GM23338 (cell line): Measurements from ENCODE around the gene DCUN1D2. TPM values are rescaled to one million over a fixed set of nuclear protein-coding genes. Genes with fewer than 3 reads are reported as not detected.

Experiments
- ATAC-seq: fragments of 200-7000 bp; cut with Tn5 transposase; 3 replicates; pipeline ENCODE4 v1.9.1; 2020
- DNase-seq: peaks from one replicate; pipeline ENCODE4 v3.0.0-alpha.2; 2015; ENCODE audit warnings: low spot score
- H2AFZ ChIP-seq: fragments of 200-600 bp; sonication (generic); 2 replicates; pipeline ENCODE4 v1.8.0; 2016; ENCODE audit warnings: antibody characterized with exemption, mild to moderate bottlenecking, moderate library complexity
- H3F3A ChIP-seq: fragments of 200-600 bp; sonication (generic); replicated peaks from 2 replicates; pipeline ENCODE4 v1.8.0; 2017; ENCODE audit warnings: antibody characterized with exemption, mixed run types, low read depth
- H3K27ac ChIP-seq: fragments of 200-600 bp; sonication (generic); 2 replicates; pipeline ENCODE4 v1.6.1; 2016; ENCODE audit warnings: low read depth
- H3K27me3 ChIP-seq: fragments of 200-600 bp; sonication (generic); 2 replicates; pipeline ENCODE4 v1.8.0; 2016; ENCODE audit warnings: mild to moderate bottlenecking, mixed run types, moderate library complexity; ENCODE audit not compliant: insufficient read depth
- H3K36me3 ChIP-seq: fragments of 200-600 bp; sonication (generic); 2 replicates; pipeline ENCODE4 v1.8.0; 2016; ENCODE audit warnings: mild to moderate bottlenecking; ENCODE audit not compliant: insufficient read depth
- H3K4me1 ChIP-seq: fragments of 200-600 bp; sonication (generic); 2 replicates; pipeline ENCODE4 v1.8.0; 2016; ENCODE audit warnings: mild to moderate bottlenecking, moderate library complexity; ENCODE audit not compliant: insufficient read depth
- H3K4me2 ChIP-seq: fragments of 200-600 bp; sonication (generic); 2 replicates; pipeline ENCODE4 v1.7.1; 2017; ENCODE audit warnings: mixed run types
- H3K4me3 ChIP-seq: fragments of 200-600 bp; sonication (generic); 2 replicates; pipeline ENCODE4 v1.6.1; 2016; ENCODE audit warnings: mixed run types
- H3K79me2 ChIP-seq: fragments of 200-600 bp; sonication (generic); replicated peaks from 2 replicates; pipeline ENCODE4 v1.8.0; 2017; ENCODE audit warnings: mild to moderate bottlenecking; ENCODE audit not compliant: insufficient read depth
- H3K9me2 ChIP-seq: fragments of 200-600 bp; sonication (generic); 2 replicates; pipeline ENCODE4 v1.8.0; 2017; ENCODE audit not compliant: insufficient read depth
- H4K20me1 ChIP-seq: fragments of 200-600 bp; sonication (generic); replicated peaks from 2 replicates; pipeline ENCODE4 v1.8.0; 2017; ENCODE audit warnings: mild to moderate bottlenecking; ENCODE audit not compliant: insufficient read depth
- H3K27ac Mint-ChIP-seq: 2 replicates; pipeline ENCODE4 v1.8.0; 2020; ENCODE audit warnings: inconsistent platforms, mild to moderate bottlenecking, moderate library complexity, mixed read lengths
- H3K27me3 Mint-ChIP-seq: 3 replicates; pipeline ENCODE4 v1.8.0; 2022; ENCODE audit warnings: low read depth, mild to moderate bottlenecking, moderate library complexity, mixed read lengths, inconsistent platforms; ENCODE audit not compliant: insufficient read depth, poor library complexity
- H3K36me3 Mint-ChIP-seq: 3 replicates; pipeline ENCODE4 v1.8.0; 2021; ENCODE audit warnings: low read depth, mild to moderate bottlenecking, inconsistent platforms, moderate library complexity, mixed read lengths
- H3K4me1 Mint-ChIP-seq: 3 replicates; pipeline ENCODE4 v1.8.0; 2020; ENCODE audit warnings: mild to moderate bottlenecking, inconsistent platforms, mixed read lengths
- H3K4me3 Mint-ChIP-seq: 3 replicates; pipeline ENCODE4 v1.8.0; 2021; ENCODE audit warnings: moderate library complexity, mild to moderate bottlenecking, inconsistent platforms, mixed read lengths
- H3K9me3 Mint-ChIP-seq: 3 replicates; pipeline ENCODE4 v1.8.0; 2020; ENCODE audit warnings: moderate library complexity, mild to moderate bottlenecking, inconsistent platforms, mixed read lengths
- CREB1 ChIP-seq: fragments of 250-450 bp; sonication (Bioruptor Pico); IDR thresholded peaks from 2 replicates; pipeline ENCODE4 v1.5.0; 2020; ENCODE audit warnings: low read depth, mild to moderate bottlenecking, moderate library complexity
- EZH2 ChIP-seq: fragments of 200-600 bp; sonication (generic); IDR thresholded peaks from one replicate; pipeline ENCODE4 v1.8.0; 2017; ENCODE audit warnings: antibody characterized with exemption, mild to moderate bottlenecking, low read depth; ENCODE audit not compliant: unreplicated experiment
- EZH2phosphoT487 ChIP-seq: fragments of 200-600 bp; sonication (generic); IDR thresholded peaks from one replicate; pipeline ENCODE4 v1.8.1; 2018; ENCODE audit warnings: antibody characterized with exemption; ENCODE audit not compliant: unreplicated experiment
- JUNB ChIP-seq: IDR thresholded peaks from one replicate; pipeline ENCODE4 v1.6.1; 2016; ENCODE audit warnings: antibody characterized with exemption; ENCODE audit not compliant: unreplicated experiment
- NANOG ChIP-seq: IDR thresholded peaks from 2 replicates; pipeline ENCODE4 v1.6.1; 2016; ENCODE audit warnings: antibody characterized with exemption, borderline replicate concordance
- POLR2AphosphoS5 ChIP-seq: IDR thresholded peaks from 2 replicates; pipeline ENCODE4 v1.6.1; 2016; ENCODE audit warnings: antibody characterized with exemption, low read depth
- STAT1 ChIP-seq: IDR thresholded peaks from one replicate; pipeline ENCODE4 v1.6.1; 2016; ENCODE audit warnings: antibody characterized with exemption; ENCODE audit not compliant: unreplicated experiment
- ZNF114 ChIP-seq: fragments of 250-450 bp; sonication (Bioruptor Pico); IDR thresholded peaks from 2 replicates; pipeline ENCODE4 v1.5.0; 2020; ENCODE audit warnings: mild to moderate bottlenecking, moderate library complexity
- ZNF331 ChIP-seq: fragments of 250-450 bp; sonication (Bioruptor Pico); IDR thresholded peaks from 2 replicates; pipeline ENCODE4 v1.5.0; 2020; ENCODE audit warnings: low read depth, mild to moderate bottlenecking, moderate library complexity
- polyA plus RNA-seq: library from polyadenylated mRNA; unstranded; fragments of >200 nt; fragmentation: Nextera tagmentation; extraction: Ambion mirVana; gene quantifications from 2 replicates; pipeline ENCODE4 v1.2.1, GENCODE V29; 2016
- total RNA-seq: library from RNA; depleted of rRNA; stranded (reverse); fragments of >200 nt; shearing (Covaris generic); gene quantifications from 2 replicates; pipeline ENCODE4 v1.2.3, GENCODE V29; 2014
- TF ChIP-seq, protein P1 (sequence below): IDR thresholded peaks from 2 replicates; pipeline ENCODE4 v1.6.1; 2016; ENCODE audit warnings: antibody characterized with exemption
- TF ChIP-seq, protein P2 (sequence below): IDR thresholded peaks from one replicate; pipeline ENCODE4 v1.6.1; 2018; ENCODE audit warnings: antibody characterized with exemption; ENCODE audit not compliant: unreplicated experiment
- TF ChIP-seq, protein P3 (sequence below): fragments of 250-450 bp; sonication (Bioruptor Pico); IDR thresholded peaks from 2 replicates; pipeline ENCODE4 v1.5.0; 2020; ENCODE audit warnings: mild to moderate bottlenecking, moderate library complexity
- TF ChIP-seq, protein P4 (sequence below), 2 experiments: fragments of 200-600 bp in 1 of 2; sonication (generic) in 1 of 2; conservative IDR thresholded peaks; 2 replicates each; pipeline versions ENCODE4 v1.5.1 to v1.6.1; 2016 to 2017; ENCODE audit warnings: antibody characterized with exemption in 2 of 2, low read depth in 2 of 2, mild to moderate bottlenecking in 2 of 2, moderate library complexity in 1 of 2

DCUN1D2 gene
- total and polyA plus RNA-seq, 2 experiments from 2014 or later: 12.3 to 38.0 TPM

DNA sequence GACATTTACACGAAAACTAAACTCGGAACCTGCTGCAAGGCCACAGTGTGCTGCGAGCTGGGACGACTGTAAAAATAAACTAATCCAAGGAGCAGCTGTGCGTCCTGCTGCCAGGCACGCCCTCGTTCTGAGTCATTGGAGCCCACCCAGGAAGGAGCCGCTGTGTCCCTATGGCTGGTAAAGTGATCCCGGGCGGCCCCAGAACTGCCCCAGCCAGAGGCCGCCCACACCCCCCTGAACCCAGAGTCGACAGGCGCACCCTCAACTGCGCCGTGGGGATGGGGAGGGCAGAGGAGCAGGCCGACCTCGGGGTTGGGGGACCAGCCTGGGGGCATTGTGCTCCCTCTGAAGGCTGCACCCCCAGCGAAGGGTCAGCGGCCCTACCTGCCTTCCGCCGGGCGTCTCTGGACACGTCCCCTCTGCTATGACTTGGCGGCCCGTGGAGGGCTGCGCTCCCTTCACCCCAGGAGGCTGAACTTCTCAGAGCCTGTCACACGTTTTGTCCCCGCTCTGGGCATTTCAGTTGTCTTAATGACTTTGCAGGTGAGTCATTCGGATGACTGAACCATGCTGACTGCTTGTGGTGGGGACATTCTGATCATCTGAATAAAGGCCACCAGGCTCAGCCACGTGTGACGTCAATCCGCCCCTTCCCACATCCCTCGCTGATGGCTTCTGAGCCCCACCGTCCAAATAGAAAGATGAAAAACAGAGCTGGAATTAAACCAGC lies 79.9 kb downstream of the DCUN1D2 start:
- Histone ChIP-seq H3K4me1 (no peaks in the 10 kb centered on the region), H3K9me2 (no peaks in the 10 kb centered on the region), H3K79me2 (no peaks in the 10 kb centered on the region), H3K27me3 (no peaks in the 10 kb centered on the region), H3F3A (no peaks in the 10 kb centered on the region), H2AFZ (no peak overlapping the region), H4K20me1 (no peaks in the 10 kb centered on the region), H3K36me3 (no peaks in the 10 kb centered on the region), H3K4me3 (no peak overlapping the region), H3K27ac (no peak overlapping the region), H3K4me2 (no peak overlapping the region)
- Mint-ChIP-seq H3K27ac (no peak overlapping the region), H3K27me3 (peaks cover 19% of the 10 kb centered on the region), H3K4me3 (no peak overlapping the region), H3K4me1 (no peaks in the 10 kb centered on the region; the same call in 2 of the 3 replicates), H3K9me3 (peaks cover 3% of the 10 kb centered on the region; the same call in 2 of the 3 replicates), H3K36me3 (no peaks in the 10 kb centered on the region)
- DNase-seq (no peak), ATAC-seq (no peak)
- TF ChIP-seq, protein P1, sequence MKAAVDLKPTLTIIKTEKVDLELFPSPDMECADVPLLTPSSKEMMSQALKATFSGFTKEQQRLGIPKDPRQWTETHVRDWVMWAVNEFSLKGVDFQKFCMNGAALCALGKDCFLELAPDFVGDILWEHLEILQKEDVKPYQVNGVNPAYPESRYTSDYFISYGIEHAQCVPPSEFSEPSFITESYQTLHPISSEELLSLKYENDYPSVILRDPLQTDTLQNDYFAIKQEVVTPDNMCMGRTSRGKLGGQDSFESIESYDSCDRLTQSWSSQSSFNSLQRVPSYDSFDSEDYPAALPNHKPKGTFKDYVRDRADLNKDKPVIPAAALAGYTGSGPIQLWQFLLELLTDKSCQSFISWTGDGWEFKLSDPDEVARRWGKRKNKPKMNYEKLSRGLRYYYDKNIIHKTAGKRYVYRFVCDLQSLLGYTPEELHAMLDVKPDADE: no peak
- TF ChIP-seq EZH2phosphoT487 (no peak), NANOG (no peak), ZNF331 (CRISPR knock-in tag) (no peak), STAT1 (no peak), EZH2 (no peak), CREB1 (no peak), JUNB (no peak), ZNF114 (CRISPR knock-in tag) (no peak), POLR2AphosphoS5 (no peak)
- TF ChIP-seq, protein P2, sequence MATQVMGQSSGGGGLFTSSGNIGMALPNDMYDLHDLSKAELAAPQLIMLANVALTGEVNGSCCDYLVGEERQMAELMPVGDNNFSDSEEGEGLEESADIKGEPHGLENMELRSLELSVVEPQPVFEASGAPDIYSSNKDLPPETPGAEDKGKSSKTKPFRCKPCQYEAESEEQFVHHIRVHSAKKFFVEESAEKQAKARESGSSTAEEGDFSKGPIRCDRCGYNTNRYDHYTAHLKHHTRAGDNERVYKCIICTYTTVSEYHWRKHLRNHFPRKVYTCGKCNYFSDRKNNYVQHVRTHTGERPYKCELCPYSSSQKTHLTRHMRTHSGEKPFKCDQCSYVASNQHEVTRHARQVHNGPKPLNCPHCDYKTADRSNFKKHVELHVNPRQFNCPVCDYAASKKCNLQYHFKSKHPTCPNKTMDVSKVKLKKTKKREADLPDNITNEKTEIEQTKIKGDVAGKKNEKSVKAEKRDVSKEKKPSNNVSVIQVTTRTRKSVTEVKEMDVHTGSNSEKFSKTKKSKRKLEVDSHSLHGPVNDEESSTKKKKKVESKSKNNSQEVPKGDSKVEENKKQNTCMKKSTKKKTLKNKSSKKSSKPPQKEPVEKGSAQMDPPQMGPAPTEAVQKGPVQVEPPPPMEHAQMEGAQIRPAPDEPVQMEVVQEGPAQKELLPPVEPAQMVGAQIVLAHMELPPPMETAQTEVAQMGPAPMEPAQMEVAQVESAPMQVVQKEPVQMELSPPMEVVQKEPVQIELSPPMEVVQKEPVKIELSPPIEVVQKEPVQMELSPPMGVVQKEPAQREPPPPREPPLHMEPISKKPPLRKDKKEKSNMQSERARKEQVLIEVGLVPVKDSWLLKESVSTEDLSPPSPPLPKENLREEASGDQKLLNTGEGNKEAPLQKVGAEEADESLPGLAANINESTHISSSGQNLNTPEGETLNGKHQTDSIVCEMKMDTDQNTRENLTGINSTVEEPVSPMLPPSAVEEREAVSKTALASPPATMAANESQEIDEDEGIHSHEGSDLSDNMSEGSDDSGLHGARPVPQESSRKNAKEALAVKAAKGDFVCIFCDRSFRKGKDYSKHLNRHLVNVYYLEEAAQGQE: no peak
- TF ChIP-seq, protein P3, sequence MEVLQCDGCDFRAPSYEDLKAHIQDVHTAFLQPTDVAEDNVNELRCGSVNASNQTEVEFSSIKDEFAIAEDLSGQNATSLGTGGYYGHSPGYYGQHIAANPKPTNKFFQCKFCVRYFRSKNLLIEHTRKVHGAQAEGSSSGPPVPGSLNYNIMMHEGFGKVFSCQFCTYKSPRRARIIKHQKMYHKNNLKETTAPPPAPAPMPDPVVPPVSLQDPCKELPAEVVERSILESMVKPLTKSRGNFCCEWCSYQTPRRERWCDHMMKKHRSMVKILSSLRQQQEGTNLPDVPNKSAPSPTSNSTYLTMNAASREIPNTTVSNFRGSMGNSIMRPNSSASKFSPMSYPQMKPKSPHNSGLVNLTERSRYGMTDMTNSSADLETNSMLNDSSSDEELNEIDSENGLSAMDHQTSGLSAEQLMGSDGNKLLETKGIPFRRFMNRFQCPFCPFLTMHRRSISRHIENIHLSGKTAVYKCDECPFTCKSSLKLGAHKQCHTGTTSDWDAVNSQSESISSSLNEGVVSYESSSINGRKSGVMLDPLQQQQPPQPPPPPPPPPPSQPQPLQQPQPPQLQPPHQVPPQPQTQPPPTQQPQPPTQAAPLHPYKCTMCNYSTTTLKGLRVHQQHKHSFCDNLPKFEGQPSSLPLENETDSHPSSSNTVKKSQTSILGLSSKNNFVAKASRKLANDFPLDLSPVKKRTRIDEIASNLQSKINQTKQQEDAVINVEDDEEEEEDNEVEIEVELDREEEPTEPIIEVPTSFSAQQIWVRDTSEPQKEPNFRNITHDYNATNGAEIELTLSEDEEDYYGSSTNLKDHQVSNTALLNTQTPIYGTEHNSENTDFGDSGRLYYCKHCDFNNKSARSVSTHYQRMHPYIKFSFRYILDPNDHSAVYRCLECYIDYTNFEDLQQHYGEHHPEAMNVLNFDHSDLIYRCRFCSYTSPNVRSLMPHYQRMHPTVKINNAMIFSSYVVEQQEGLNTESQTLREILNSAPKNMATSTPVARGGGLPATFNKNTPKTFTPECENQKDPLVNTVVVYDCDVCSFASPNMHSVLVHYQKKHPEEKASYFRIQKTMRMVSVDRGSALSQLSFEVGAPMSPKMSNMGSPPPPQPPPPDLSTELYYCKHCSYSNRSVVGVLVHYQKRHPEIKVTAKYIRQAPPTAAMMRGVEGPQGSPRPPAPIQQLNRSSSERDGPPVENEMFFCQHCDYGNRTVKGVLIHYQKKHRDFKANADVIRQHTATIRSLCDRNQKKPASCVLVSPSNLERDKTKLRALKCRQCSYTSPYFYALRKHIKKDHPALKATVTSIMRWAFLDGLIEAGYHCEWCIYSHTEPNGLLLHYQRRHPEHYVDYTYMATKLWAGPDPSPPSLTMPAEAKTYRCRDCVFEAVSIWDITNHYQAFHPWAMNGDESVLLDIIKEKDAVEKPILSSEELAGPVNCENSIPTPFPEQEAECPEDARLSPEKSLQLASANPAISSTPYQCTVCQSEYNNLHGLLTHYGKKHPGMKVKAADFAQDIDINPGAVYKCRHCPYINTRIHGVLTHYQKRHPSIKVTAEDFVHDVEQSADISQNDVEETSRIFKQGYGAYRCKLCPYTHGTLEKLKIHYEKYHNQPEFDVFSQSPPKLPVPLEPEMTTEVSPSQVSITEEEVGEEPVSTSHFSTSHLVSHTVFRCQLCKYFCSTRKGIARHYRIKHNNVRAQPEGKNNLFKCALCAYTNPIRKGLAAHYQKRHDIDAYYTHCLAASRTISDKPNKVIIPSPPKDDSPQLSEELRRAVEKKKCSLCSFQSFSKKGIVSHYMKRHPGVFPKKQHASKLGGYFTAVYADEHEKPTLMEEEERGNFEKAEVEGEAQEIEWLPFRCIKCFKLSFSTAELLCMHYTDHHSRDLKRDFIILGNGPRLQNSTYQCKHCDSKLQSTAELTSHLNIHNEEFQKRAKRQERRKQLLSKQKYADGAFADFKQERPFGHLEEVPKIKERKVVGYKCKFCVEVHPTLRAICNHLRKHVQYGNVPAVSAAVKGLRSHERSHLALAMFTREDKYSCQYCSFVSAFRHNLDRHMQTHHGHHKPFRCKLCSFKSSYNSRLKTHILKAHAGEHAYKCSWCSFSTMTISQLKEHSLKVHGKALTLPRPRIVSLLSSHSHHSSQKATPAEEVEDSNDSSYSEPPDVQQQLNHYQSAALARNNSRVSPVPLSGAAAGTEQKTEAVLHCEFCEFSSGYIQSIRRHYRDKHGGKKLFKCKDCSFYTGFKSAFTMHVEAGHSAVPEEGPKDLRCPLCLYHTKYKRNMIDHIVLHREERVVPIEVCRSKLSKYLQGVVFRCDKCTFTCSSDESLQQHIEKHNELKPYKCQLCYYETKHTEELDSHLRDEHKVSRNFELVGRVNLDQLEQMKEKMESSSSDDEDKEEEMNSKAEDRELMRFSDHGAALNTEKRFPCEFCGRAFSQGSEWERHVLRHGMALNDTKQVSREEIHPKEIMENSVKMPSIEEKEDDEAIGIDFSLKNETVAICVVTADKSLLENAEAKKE: no peak
- TF ChIP-seq, protein P4, sequence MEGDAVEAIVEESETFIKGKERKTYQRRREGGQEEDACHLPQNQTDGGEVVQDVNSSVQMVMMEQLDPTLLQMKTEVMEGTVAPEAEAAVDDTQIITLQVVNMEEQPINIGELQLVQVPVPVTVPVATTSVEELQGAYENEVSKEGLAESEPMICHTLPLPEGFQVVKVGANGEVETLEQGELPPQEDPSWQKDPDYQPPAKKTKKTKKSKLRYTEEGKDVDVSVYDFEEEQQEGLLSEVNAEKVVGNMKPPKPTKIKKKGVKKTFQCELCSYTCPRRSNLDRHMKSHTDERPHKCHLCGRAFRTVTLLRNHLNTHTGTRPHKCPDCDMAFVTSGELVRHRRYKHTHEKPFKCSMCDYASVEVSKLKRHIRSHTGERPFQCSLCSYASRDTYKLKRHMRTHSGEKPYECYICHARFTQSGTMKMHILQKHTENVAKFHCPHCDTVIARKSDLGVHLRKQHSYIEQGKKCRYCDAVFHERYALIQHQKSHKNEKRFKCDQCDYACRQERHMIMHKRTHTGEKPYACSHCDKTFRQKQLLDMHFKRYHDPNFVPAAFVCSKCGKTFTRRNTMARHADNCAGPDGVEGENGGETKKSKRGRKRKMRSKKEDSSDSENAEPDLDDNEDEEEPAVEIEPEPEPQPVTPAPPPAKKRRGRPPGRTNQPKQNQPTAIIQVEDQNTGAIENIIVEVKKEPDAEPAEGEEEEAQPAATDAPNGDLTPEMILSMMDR (conservative IDR thresholded peaks at IDR 0.05; ENCODE audit: low read depth in 2 of 2): no peak
